Neural progenitor cell (in vitro differentiated cells): Measurements from ENCODE around the gene AOC2. TPM values are rescaled to one million over a fixed set of nuclear protein-coding genes. Genes with fewer than 3 reads are reported as not detected.

Experiments
- DNase-seq: peaks from one replicate; pipeline ENCODE4 v3.0.0-alpha.2; 2016; ENCODE audit warnings: low spot score
- H2AFZ ChIP-seq: fragments of 200-600 bp; sonication (generic); replicated peaks from 2 replicates; pipeline ENCODE4 v1.6.1; 2016; ENCODE audit warnings: antibody characterized with exemption
- H3F3A ChIP-seq: fragments of 200-600 bp; sonication (generic); 2 replicates; pipeline ENCODE4 v1.6.1; 2016; ENCODE audit warnings: antibody characterized with exemption, low read depth
- H3K27ac ChIP-seq: fragments of 200-600 bp; sonication (generic); 2 replicates; pipeline ENCODE4 v1.5.1; 2016; ENCODE audit warnings: mild to moderate bottlenecking
- H3K27me3 ChIP-seq: fragments of 200-600 bp; sonication (generic); 2 replicates; pipeline ENCODE4 v1.6.1; 2016; ENCODE audit warnings: mild to moderate bottlenecking, moderate library complexity
- H3K36me3 ChIP-seq: fragments of 200-600 bp; sonication (generic); 2 replicates; pipeline ENCODE4 v1.5.1; 2016
- H3K4me1 ChIP-seq: fragments of 200-600 bp; sonication (generic); 2 replicates; pipeline ENCODE4 v1.6.1; 2016; ENCODE audit warnings: mixed run types
- H3K4me2 ChIP-seq: fragments of 200-600 bp; sonication (generic); 2 replicates; pipeline ENCODE4 v1.6.1; 2016
- H3K4me3 ChIP-seq: fragments of 200-600 bp; sonication (generic); 2 replicates; pipeline ENCODE4 v1.5.1; 2016
- H3K79me2 ChIP-seq: fragments of 200-600 bp; sonication (generic); 2 replicates; pipeline ENCODE4 v1.6.1; 2016; ENCODE audit warnings: low read depth
- H3K9ac ChIP-seq: fragments of 200-600 bp; sonication (generic); 2 replicates; pipeline ENCODE4 v1.6.1; 2016
- H3K9me3 ChIP-seq: fragments of 200-600 bp; sonication (generic); 2 replicates; pipeline ENCODE4 v1.5.1; 2016; ENCODE audit warnings: low read depth
- H4K20me1 ChIP-seq: fragments of 200-600 bp; sonication (generic); 2 replicates; pipeline ENCODE4 v1.6.1; 2016; ENCODE audit warnings: low read depth
- H3K27ac Mint-ChIP-seq: 3 replicates; pipeline ENCODE4 v1.8.0; 2021; ENCODE audit warnings: mixed read lengths
- H3K27me3 Mint-ChIP-seq: 2 replicates; pipeline ENCODE4 v1.8.0; 2022; ENCODE audit warnings: low read depth, mild to moderate bottlenecking, inconsistent platforms, moderate library complexity, mixed read lengths; ENCODE audit not compliant: insufficient read depth
- H3K36me3 Mint-ChIP-seq: 3 replicates; pipeline ENCODE4 v1.8.0; 2021; ENCODE audit warnings: mixed read lengths
- H3K4me1 Mint-ChIP-seq: 3 replicates; pipeline ENCODE4 v1.8.0; 2021; ENCODE audit warnings: mixed read lengths
- H3K4me3 Mint-ChIP-seq: 3 replicates; pipeline ENCODE4 v1.8.0; 2021; ENCODE audit warnings: mild to moderate bottlenecking, moderate library complexity, mixed read lengths
- H3K9me3 Mint-ChIP-seq: 3 replicates; pipeline ENCODE4 v1.8.0; 2020; ENCODE audit warnings: mixed read lengths
- EZH2 ChIP-seq: fragments of 200-600 bp; sonication (generic); IDR thresholded peaks from 2 replicates; pipeline ENCODE4 v1.6.1; 2017; ENCODE audit warnings: antibody characterized with exemption, mild to moderate bottlenecking, moderate library complexity
- EZH2phosphoT487 ChIP-seq: fragments of 200-600 bp; sonication (generic); IDR thresholded peaks from 2 replicates; pipeline ENCODE4 v1.6.1; 2017; ENCODE audit warnings: antibody characterized with exemption
- total RNA-seq: library from RNA; depleted of rRNA; stranded (reverse); fragments of >200 nt; gene quantifications from 2 replicates; pipeline ENCODE4 v1.2.3, GENCODE V29; 2015; ENCODE audit warnings: low replicate concordance
- TF ChIP-seq, protein P1 (sequence below): fragments of 200-600 bp; sonication (generic); IDR thresholded peaks from 2 replicates; pipeline ENCODE4 v1.5.1; 2017; ENCODE audit warnings: antibody characterized with exemption, mild to moderate bottlenecking

Gene AOC2
- total RNA-seq, 1 donor from 2014 or later, result 1.2 TPM

- Histone ChIP-seq H3F3A (no peaks in the 10 kb centered on the region), H3K4me3 (no peak overlapping the region), H2AFZ (no peak overlapping the region), H3K27me3 (no peaks in the 10 kb centered on the region), H3K79me2 (no peaks in the 10 kb centered on the region), H3K4me2 (no peak overlapping the region), H4K20me1 (no peaks in the 10 kb centered on the region), H3K36me3 (no peaks in the 10 kb centered on the region), H3K9me3 (peaks cover 4% of the 10 kb centered on the region), H3K27ac (no peak overlapping the region), H3K4me1 (no peaks in the 10 kb centered on the region), H3K9ac (no peak overlapping the region)
- Mint-ChIP-seq H3K4me3 (no peak overlapping the region), H3K4me1 (peaks cover 7% of the 10 kb centered on the region), H3K36me3 (no peaks in the 10 kb centered on the region), H3K9me3 (peaks cover 24% of the 10 kb centered on the region), H3K27ac (no peak overlapping the region), H3K27me3 (peaks cover 5% of the 10 kb centered on the region)
- TF ChIP-seq EZH2phosphoT487, result no peak
- TF ChIP-seq, protein P1, sequence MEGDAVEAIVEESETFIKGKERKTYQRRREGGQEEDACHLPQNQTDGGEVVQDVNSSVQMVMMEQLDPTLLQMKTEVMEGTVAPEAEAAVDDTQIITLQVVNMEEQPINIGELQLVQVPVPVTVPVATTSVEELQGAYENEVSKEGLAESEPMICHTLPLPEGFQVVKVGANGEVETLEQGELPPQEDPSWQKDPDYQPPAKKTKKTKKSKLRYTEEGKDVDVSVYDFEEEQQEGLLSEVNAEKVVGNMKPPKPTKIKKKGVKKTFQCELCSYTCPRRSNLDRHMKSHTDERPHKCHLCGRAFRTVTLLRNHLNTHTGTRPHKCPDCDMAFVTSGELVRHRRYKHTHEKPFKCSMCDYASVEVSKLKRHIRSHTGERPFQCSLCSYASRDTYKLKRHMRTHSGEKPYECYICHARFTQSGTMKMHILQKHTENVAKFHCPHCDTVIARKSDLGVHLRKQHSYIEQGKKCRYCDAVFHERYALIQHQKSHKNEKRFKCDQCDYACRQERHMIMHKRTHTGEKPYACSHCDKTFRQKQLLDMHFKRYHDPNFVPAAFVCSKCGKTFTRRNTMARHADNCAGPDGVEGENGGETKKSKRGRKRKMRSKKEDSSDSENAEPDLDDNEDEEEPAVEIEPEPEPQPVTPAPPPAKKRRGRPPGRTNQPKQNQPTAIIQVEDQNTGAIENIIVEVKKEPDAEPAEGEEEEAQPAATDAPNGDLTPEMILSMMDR, result no peak
- no peak for TF ChIP-seq EZH2
- DNase-seq, result no peak
Observed at GRCh38 chr17:42868338-42868737, 24.0 kb downstream of the AOC2 start.

- Histone ChIP-seq H3K27ac (no peak overlapping the region), H3K9me3 (peaks cover 4% of the 10 kb centered on the region), H2AFZ (no peak overlapping the region), H4K20me1 (no peaks in the 10 kb centered on the region), H3K4me1 (no peaks in the 10 kb centered on the region), H3K9ac (no peak overlapping the region), H3K27me3 (peaks cover 2% of the 10 kb centered on the region), H3K4me2 (no peak overlapping the region), H3K4me3 (no peak overlapping the region), H3K79me2 (no peaks in the 10 kb centered on the region), H3K36me3 (no peaks in the 10 kb centered on the region), H3F3A (no peaks in the 10 kb centered on the region)
- Mint-ChIP-seq H3K36me3 (no peaks in the 10 kb centered on the region), H3K9me3 (peaks cover 24% of the 10 kb centered on the region), H3K27me3 (peaks cover 4% of the 10 kb centered on the region), H3K4me1 (no peaks in the 10 kb centered on the region), H3K4me3 (no peak overlapping the region), H3K27ac (no peak overlapping the region)
- TF ChIP-seq EZH2phosphoT487 (no peak), EZH2 (no peak)
- TF ChIP-seq, protein P1, result no peak
- DNase-seq, result no peak
Observed at GRCh38 chr17:42871647-42872046, 27.3 kb downstream of the AOC2 start.

DNA sequence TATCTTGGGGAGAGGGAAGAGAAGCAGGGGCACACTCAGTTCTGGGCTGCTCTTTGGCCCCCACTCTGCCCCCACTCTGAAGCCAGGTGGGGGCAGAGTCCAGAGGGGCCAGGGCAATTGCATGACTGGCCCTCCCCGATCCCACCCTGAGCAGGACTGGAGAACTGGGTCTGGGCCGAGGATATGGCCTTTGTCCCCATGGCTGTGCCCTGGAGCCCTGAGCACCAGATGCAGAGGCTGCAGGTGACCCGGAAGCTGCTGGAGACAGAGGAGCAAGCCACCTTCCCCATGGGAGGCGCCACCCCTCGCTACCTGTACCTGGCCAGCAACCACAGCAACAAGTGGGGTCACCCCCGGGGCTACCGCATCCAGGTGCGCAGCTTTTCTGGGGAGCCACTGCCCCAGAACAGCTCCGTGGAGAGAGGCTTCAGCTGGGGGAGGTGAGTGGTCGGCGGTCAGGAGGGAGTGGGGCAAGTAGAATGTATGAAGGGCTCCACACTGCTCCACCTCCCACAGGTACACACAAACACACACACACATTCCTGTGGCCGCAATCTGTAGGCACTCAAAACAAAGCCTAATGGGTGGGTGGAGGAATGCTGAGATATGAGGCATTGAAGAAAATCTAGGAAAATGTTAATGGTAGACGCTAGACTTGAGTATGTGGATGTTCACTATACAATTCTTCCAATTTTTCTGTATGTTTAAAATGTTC, 28.0 kb downstream of the AOC2 start:
- no peak overlapping the region for H2AFZ ChIP-seq
- H4K20me1 ChIP-seq, result no peaks in the 10 kb centered on the region
- peaks cover 9% of the 10 kb centered on the region for H3K27me3 ChIP-seq
- H3K4me3 Mint-ChIP-seq, result no peak overlapping the region
- peaks cover 4% of the 10 kb centered on the region for H3K27me3 Mint-ChIP-seq
- no peak for TF ChIP-seq EZH2
- TF ChIP-seq, protein P1, result no peak
- H3K27ac Mint-ChIP-seq, result no peak overlapping the region
- H3F3A ChIP-seq, result no peaks in the 10 kb centered on the region
- H3K4me3 ChIP-seq, result no peak overlapping the region
- H3K9ac ChIP-seq, result no peak overlapping the region
- H3K9me3 Mint-ChIP-seq, result peaks cover 24% of the 10 kb centered on the region
- no peaks in the 10 kb centered on the region for H3K4me1 ChIP-seq
- DNase-seq, result no peak
- no peaks in the 10 kb centered on the region for H3K4me1 Mint-ChIP-seq
- peaks cover 4% of the 10 kb centered on the region for H3K9me3 ChIP-seq
- H3K36me3 ChIP-seq, result no peaks in the 10 kb centered on the region
- H3K27ac ChIP-seq, result no peak overlapping the region
- no peaks in the 10 kb centered on the region for H3K36me3 Mint-ChIP-seq
- H3K79me2 ChIP-seq, result no peaks in the 10 kb centered on the region
- no peak overlapping the region for H3K4me2 ChIP-seq
